ENCODE measurements around the gene AICDA.

GRCh38 chr12:8606890-8607289 lies 5.8 kb downstream of the AICDA start:
- TF ChIP-seq CTCF (conservative IDR thresholded peaks at IDR 0.05 in 1 of 2, IDR thresholded peaks at IDR 0.05 in 1 of 2; ENCODE audit: extremely low read depth in 1 of 2, insufficient read depth in 1 of 2, low read depth in 1 of 2, low read length in 2 of 2): no peak
- no peak for TF ChIP-seq EZH2 (IDR thresholded peaks at IDR 0.05; ENCODE audit: borderline replicate concordance, low read length)
